ENCODE data around the gene ADARB2. TPM values are rescaled to one million over a fixed set of nuclear protein-coding genes. Genes with fewer than 3 reads are reported as not detected.
"Not testable (repeated sequence)": the region's sequence is repeated elsewhere in the genome, so short reads cannot be mapped to it uniquely, and the experiment has no call there.

The ADARB2 gene
- total RNA-seq, 6 experiments from 2014 or later = not detected

GRCh38 chr10:1401071-1401965, 336.0 kb downstream of the ADARB2 start:
- no peak for TF ChIP-seq CTCF (IDR thresholded peaks at IDR 0.05)
- DNase-seq = no peak
- no peaks in the 10 kb centered on the region for H3K4me1 Mint-ChIP-seq (ENCODE audit: low read depth)
- no peak overlapping the region for H3K27ac Mint-ChIP-seq
- peaks cover 62% of the 10 kb centered on the region for H3K9me3 Mint-ChIP-seq
- no peak overlapping the region for H3K4me3 Mint-ChIP-seq
- H3K27me3 Mint-ChIP-seq (ENCODE audit: insufficient read depth) = no peaks in the 10 kb centered on the region; the same call in 1 of the 2 replicates
- H3K36me3 Mint-ChIP-seq (ENCODE audit: low read depth) = peaks cover 13% of the 10 kb centered on the region

GRCh38 chr10:1400101-1401070, 336.9 kb downstream of the ADARB2 start:
- H3K27ac Mint-ChIP-seq = no peak overlapping the region
- no peak for TF ChIP-seq CTCF (IDR thresholded peaks at IDR 0.05)
- no peak overlapping the region for H3K4me3 Mint-ChIP-seq
- H3K36me3 Mint-ChIP-seq (ENCODE audit: low read depth) = peaks cover 13% of the 10 kb centered on the region
- H3K4me1 Mint-ChIP-seq (ENCODE audit: low read depth) = no peaks in the 10 kb centered on the region
- H3K9me3 Mint-ChIP-seq = peaks cover 62% of the 10 kb centered on the region
- DNase-seq = no peak
- no peaks in the 10 kb centered on the region; the same call in 1 of the 2 replicates for H3K27me3 Mint-ChIP-seq (ENCODE audit: insufficient read depth)

- Mint-ChIP-seq H3K27ac (no peak overlapping the region), H3K27me3 (ENCODE audit: insufficient read depth) (no peaks in the 10 kb centered on the region; the same call in 1 of the 2 replicates), H3K9me3 (peaks cover 59% of the 10 kb centered on the region), H3K36me3 (ENCODE audit: low read depth) (peaks cover 13% of the 10 kb centered on the region), H3K4me1 (ENCODE audit: low read depth) (no peaks in the 10 kb centered on the region), H3K4me3 (no peak overlapping the region)
- DNase-seq = no peak
- no peak for TF ChIP-seq CTCF (IDR thresholded peaks at IDR 0.05)
These were observed 337.8 kb downstream of the ADARB2 start for GRCh38 chr10:1399431-1400100.

GRCh38 chr10:1398626-1399410, 338.5 kb downstream of the ADARB2 start:
- Mint-ChIP-seq H3K4me1 (ENCODE audit: low read depth) (no peaks in the 10 kb centered on the region), H3K27ac (no peak overlapping the region), H3K9me3 (peaks cover 59% of the 10 kb centered on the region), H3K27me3 (ENCODE audit: insufficient read depth) (no peaks in the 10 kb centered on the region; the same call in 1 of the 2 replicates), H3K36me3 (ENCODE audit: low read depth) (peaks cover 13% of the 10 kb centered on the region), H3K4me3 (no peak overlapping the region)
- DNase-seq = no peak
- TF ChIP-seq CTCF (IDR thresholded peaks at IDR 0.05) = no peak

GRCh38 chr10:1398116-1398515, 339.2 kb downstream of the ADARB2 start:
- peaks cover 13% of the 10 kb centered on the region for H3K36me3 Mint-ChIP-seq (ENCODE audit: low read depth)
- peaks cover 60% of the 10 kb centered on the region for H3K9me3 Mint-ChIP-seq
- H3K4me3 Mint-ChIP-seq; DNase-seq; H3K4me1 Mint-ChIP-seq (ENCODE audit: low read depth); H3K27ac Mint-ChIP-seq; H3K27me3 Mint-ChIP-seq (ENCODE audit: insufficient read depth): not testable (repeated sequence)

Measured in HFFc6 (cell line).